Body of pancreas (tissue), 4 donors: Measurements from ENCODE around the gene SERINC3.

Experiments
- CTCF ChIP-seq, 7 experiments: fragments of 450-650 bp in 4 of 7; fragments of 200-600 bp in 3 of 7; sonication (generic) in 3 of 7; IDR thresholded peaks; one replicate each; pipeline ENCODE4 v1.5.1; 2016 to 2019; ENCODE audit warnings: antibody characterized with exemption in 7 of 7
- POLR2A ChIP-seq, 3 donors: fragments of 450-650 bp; IDR thresholded peaks; one replicate each; pipeline ENCODE4 v1.6.1; 2016; ENCODE audit warnings: antibody characterized with exemption in 3 of 3, mild to moderate bottlenecking in 2 of 3

- TF ChIP-seq CTCF (IDR thresholded peaks at IDR 0.05) = no peak
- no peak for TF ChIP-seq POLR2A (IDR thresholded peaks at IDR 0.05)
Measured at GRCh38 chr20:44494681-44495080, 27.2 kb downstream of the SERINC3 start.
